GM19043 (cell line): Measurements from ENCODE around the gene IPPK.

ENCODE experiments used
- ATAC-seq: cut with Tn5 transposase; IDR thresholded peaks from one replicate; pipeline ENCODE4 v1.9.1; 2021; ENCODE audit warnings: low read depth; ENCODE audit not compliant: unreplicated experiment

The IPPK gene

GRCh38 chr9:92669890-92670708 is at the start of gene IPPK:
IPPK (minus strand) TSS chr9:92670131; CDS start chr9:92669988, 143 bp downstream.
- peak; percentile 97 for ATAC-seq

- ATAC-seq: no peak
Measured at GRCh38 chr9:92719028-92719647, 49.2 kb upstream of the IPPK start.

- no peak for ATAC-seq
Measured at GRCh38 chr9:92718086-92719001, 48.4 kb upstream of the IPPK start.

- ATAC-seq: no peak
Measured at GRCh38 chr9:92717201-92718085, 47.5 kb upstream of the IPPK start.

- no peak for ATAC-seq
Measured at GRCh38 chr9:92716557-92716956, 46.6 kb upstream of the IPPK start.

- ATAC-seq: no peak
Measured at GRCh38 chr9:92715488-92716231, 45.7 kb upstream of the IPPK start.

GRCh38 chr9:92714787-92715487 is 45.0 kb upstream of the IPPK start:
- no peak for ATAC-seq

GRCh38 chr9:92714016-92714415 is 44.1 kb upstream of the IPPK start:
- no peak for ATAC-seq

GRCh38 chr9:92713528-92713927 is 43.6 kb upstream of the IPPK start:
- no peak for ATAC-seq

- ATAC-seq: no peak
Measured at GRCh38 chr9:92712767-92713166, 42.8 kb upstream of the IPPK start.

GRCh38 chr9:92711844-92712243 is 41.9 kb upstream of the IPPK start:
- no peak for ATAC-seq

- no peak for ATAC-seq
Measured at GRCh38 chr9:92711146-92711545, 41.2 kb upstream of the IPPK start.

- no peak for ATAC-seq
Measured at GRCh38 chr9:92710368-92710767, 40.4 kb upstream of the IPPK start.

GRCh38 chr9:92709954-92710353 is 40.0 kb upstream of the IPPK start:
- no peak for ATAC-seq

- ATAC-seq: no peak
Measured at GRCh38 chr9:92709240-92709639, 39.3 kb upstream of the IPPK start.

- ATAC-seq: no peak
Measured at GRCh38 chr9:92707530-92707929, 37.6 kb upstream of the IPPK start.

GRCh38 chr9:92706218-92706940 is 36.4 kb upstream of the IPPK start:
- ATAC-seq: no peak

GRCh38 chr9:92704528-92704927 is 34.6 kb upstream of the IPPK start:
- no peak for ATAC-seq
